GM04503 (cell line): ENCODE results near the gene EFNA2.

Experiments
- DNase-seq: peaks from one replicate; pipeline ENCODE4 v3.0.0-alpha.2; 2012; ENCODE audit warnings: low read depth

The EFNA2 gene

DNA sequence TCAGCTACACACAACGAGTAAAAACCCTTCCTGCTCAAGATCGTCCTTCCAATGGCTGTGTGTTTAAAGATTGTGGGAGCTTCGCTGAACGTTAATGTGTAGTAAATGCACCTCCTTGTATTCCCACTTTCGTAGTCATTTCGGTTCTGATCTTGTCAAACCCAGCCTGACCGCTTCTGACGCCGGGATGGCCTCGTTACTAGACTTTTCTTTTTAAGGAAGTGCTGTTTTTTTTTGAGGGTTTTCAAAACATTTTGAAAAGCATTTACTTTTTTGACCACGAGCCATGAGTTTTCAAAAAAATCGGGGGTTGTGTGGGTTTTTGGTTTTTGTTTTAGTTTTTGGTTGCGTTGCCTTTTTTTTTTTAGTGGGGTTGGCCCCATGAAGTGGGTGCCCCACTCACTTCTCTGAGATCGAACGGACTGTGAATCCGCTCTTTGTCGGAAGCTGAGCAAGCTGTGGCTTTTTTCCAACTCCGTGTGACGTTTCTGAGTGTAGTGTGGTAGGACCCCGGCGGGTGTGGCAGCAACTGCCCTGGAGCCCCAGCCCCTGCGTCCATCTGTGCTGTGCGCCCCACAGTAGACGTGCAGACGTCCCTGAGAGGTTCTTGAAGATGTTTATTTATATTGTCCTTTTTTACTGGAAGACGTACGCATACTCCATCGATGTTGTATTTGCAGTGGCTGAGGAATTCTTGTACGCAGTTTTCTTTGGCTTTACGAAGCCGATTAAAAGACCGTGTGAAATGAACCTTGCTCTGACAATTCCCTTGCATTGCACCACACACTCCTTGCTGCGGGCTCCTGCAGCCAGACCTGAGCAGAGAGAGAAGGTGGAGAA, 13.0 kb upstream of the EFNA2 start:
- DNase-seq, result no peak

DNA sequence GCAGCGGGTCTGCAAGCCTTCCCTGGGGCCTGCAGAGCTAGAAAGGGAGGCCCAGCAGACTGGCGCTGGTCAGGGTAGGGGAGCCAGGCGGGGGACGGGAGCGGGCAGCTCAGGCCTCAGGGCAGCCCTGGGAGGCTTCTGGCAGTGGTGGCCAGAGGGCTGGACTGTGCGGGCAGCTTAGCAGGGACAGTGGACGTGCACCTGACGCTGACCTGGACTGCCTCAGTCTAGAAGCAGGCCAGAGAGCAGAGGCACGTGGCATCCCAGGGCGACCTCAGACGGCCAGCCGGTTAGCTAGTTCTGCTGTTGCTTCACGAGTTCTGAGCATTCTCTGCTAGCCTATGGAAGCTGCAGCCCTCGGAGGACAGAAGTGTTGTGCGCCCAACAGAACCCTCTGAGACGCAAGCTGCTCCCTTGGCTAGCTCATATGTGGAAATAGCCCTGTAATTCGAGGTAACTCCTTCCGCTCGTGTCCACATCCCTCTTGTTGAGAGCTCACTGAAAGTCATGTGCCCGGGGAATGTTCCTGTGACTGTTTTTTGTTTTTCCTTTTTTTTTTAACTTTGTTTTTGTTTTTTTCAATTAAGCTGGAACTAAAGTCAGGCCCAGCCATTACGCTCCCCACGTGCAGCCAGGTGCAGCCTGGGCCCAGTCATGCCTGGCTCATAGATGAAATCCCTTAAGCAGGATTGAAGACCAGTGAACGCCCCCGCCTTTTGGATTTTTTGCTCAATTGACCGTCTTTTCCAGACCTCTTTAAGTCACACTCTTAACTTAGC, 12.2 kb upstream of the EFNA2 start:
- no peak for DNase-seq

DNA sequence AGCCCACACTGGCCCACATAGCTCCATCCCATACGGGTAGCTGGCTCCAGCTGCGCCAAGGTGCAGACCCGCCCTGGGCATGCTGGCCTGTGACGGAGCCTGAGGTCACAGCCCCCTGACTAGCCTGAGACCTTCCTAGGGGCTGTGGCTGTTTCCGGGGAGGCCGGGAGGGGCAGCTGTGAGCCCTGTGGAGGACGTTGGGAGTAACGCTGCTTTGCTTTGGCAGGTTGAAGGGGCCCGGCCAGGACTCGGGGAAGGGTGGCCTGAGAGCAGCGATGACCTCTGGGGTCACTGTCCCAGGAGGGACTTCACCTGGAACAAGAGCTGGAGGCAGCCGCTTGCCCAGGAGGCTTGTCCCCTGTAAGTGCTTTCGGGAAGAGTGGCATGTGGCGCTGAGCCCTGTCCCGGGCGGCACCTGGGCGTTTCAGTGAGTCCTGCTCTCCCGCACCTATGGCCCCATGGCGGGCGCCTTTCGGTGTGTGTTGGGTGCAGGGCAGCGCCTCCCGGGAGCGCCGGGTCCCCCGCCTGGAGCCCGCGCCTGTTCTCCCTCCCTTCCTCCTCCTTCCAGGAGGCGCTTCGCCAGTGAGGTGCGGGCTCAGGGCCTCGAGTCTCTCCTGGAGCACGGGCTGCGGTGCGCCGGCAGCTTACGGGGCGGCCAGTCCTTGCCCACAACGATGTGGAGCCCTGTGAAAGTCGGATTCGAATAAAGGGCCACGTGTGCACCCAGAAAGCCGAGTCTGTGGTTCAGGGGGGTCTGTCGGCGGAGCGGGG, 11.4 kb upstream of the EFNA2 start:
- DNase-seq, result no peak

DNA sequence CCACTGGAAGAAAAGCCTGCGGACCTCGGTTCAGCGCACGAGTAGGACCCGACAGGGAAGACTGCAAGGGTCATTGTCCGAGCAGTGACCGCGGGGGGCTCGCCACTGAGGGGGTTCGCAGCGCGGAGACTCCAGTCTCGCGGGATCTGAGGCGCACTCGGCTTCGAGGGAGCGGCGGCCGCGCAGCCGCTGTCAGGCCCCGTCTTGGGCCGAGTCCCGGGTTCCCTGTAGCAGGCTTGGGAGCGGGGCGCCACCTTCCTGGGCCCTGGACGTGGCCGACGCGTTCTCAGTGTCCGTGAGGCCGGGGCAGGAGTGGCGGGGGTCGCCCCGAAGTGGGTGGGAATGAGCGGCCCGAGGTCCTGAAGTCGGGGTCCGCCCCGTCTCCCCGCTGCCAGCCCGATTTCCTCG, 10.8 kb upstream of the EFNA2 start:
- no peak for DNase-seq

DNA sequence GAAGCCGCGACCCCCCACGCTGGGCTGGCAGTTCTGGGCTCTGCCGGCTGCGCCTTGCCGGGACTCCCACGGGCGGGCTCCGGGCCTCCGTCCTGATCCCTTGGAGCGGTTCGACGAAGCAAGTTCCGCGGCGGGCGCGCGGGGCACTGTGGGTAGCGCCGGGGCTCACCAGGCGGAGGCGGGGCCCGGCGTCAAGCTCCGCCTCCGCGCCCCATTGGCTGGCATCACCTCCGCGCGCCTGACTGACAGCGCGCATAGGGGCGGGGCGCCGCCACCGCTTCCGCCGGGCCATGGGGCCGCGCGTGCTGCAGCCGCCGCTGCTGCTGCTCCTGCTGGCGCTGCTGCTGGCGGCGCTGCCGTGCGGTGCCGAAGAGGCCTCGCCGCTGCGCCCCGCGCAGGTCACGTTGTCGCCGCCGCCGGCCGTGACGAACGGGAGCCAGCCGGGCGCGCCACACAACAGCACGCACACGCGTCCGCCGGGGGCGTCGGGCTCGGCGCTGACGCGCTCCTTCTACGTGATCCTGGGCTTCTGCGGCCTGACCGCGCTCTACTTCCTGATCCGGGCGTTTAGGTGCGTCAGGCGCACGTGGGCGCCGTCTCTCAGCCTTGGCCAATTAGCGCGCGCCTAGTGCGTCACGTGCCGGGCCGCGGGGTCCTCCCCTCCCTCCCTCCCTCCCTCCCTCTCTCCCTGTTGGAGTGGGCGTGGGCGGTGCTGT, 10.3 kb upstream of the EFNA2 start, which contains the start of gene FAM174C:
FAM174C (plus strand) TSS at position 271 of the 716 bp plus-strand sequence; CDS start at position 291, 20 bp downstream.
- no peak for DNase-seq

DNA sequence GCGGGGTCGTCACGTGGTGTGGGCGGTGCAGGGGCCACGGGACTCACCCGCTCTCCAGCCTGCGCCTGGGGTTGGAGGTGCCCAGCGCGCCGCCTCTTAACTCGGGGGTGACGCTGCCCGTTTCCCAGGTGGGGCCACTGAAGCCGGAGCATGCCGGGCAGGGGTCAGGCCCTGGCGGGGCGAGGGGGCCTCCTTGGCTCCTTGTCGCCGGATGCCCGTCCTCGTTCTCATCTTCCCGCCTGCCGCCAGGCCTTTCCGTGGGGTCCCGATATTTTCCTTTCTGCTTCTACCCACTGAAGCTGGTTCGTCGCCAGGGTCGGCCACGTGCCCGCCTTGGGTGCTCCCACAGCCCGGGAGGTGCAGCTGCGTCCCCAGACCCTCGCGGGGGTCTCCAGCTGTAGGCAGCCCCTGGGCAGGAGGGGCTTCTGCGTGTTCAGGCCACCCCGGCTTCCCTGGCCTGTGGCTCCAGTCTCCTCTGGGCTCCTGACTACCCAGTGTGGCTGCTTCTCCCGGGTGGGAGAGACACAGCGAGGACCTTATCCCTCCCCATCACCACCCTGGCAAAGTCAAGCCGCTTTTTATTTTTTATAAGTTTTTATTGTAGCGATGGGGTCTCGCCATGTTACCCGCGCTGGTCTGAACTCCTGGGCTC, 9.6 kb upstream of the EFNA2 start:
- DNase-seq, result no peak

DNA sequence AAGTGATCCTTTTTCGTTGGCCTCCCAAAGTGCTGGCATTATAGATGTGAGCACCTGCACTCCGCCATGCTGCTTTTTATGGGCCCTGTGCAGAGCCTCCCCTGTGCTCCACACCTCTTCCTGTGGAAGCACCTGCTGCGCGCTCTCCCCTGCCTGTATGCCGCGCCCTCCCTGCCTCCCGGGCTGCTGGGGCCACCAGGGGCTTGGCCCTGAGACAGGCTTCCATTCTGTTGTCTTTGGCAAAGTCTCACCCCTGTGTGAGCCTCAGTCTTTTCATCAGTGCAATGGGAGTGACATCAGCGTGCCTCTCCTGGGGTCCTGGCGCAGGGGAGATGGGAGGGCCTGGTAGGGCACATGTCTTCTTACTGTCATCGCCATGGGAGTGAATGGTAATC, 9.0 kb upstream of the EFNA2 start:
- DNase-seq, result no peak

DNA sequence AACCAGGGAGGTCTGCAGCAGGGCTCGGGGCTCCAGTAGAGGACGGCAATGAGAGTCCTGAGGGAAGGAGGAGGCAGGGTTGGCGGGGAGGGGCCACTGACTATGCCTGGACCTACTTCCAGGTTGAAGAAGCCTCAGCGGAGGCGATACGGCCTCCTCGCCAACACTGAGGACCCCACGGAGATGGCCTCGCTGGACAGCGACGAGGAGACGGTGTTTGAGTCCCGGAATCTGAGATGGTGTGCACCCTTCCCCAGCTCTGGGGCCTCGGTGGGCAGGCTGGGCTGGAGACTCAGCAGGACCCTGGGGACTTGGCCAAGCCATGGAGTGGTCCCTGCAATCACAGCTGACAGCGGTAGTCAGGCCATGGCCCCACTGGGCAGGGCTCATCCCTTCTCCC, 8.6 kb upstream of the EFNA2 start:
- no peak for DNase-seq

DNA sequence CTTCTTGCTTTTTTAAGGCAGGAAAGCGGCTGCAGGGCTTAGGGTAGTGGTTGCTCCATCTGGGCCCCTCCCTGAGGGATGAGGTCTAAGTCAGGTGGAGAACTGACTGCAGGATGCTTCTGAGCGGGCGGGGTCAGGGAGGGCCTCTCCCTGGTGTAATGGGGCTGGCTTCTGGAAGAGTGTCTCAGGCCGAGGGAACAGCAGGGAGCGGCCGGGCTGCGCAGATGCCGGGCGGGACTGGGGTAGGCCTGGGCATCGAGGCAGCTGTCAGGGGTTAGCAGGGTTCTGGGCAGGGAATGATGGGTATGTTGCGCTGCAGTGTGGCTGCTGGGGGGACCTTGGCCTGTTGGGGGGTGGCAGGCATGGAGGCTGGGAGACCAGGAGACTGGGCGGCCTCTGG, 7.6 kb upstream of the EFNA2 start:
- DNase-seq, result no peak

DNA sequence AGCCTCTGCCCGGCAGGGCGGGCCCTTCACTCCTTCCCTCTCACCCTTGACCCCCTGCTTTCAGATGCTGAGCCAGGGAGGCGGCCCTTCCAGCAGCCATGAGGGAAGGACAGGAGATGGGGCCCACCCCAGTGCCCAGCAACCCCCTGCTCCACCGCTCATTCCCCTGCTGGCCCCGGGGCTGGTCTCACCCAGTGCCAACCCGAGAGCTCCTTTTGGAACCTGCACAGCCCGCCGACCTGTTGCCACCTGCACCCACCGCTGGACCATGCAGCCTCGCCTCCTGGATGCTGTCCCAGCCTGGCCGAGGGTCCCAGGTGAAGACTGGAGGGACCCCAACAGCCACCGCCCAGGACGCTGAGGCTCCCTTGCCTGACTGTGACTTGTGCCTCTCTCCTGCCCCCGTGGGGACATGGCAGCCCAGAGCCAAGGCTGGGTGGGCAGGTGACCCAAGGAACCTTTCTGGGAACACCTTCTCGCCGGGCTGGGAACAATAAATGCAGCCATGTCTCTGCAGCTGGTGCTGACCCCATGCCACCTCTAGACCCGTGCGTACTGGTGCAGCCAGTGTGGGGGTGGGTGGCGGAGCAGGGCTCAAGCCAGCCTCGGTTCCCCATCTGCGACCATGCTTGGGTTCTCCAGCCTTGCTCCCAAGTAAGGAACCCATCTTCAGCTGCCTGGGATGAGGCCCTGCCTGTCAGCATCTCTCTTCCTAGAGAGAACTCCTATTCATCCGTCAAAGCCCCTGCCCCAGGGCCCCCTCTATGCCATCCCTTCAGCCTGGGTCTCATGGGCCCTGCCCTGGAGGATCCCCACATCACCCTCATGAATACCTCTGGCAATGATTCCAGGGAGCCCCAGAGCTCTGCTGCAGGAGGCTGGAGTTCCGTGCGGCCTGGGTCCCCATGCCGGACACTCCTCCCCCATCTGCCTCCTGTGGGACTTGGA, 6.7 kb upstream of the EFNA2 start:
- DNase-seq, result no peak

DNA sequence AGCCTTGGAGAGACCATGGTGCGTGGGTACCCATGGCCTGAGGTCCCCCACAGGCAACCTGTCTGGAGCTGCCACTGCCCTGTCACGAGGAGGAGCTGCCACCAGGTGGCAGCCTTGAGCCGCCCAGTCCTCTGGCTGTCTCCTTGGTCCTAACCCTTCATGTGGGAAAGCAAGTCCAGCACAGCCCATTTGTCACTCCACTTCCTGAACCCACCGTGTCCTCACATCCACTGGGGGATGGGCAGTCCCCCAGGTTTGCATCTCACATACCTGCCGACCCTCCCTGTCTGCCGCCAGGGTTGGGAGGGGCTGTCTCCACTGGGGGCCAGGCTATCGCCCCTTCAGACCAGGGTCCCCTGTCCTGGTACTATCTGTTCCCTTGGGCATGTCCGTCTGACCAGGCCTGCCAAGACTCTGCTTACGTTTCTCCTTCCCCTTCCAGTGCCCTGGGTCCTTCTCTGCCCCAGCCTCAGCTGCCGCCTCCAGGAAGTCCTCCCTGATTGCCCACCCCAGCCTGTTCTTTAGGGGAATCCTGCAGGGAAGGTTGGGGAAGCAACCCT, 5.8 kb upstream of the EFNA2 start:
- DNase-seq, result peak; percentile 23

DNA sequence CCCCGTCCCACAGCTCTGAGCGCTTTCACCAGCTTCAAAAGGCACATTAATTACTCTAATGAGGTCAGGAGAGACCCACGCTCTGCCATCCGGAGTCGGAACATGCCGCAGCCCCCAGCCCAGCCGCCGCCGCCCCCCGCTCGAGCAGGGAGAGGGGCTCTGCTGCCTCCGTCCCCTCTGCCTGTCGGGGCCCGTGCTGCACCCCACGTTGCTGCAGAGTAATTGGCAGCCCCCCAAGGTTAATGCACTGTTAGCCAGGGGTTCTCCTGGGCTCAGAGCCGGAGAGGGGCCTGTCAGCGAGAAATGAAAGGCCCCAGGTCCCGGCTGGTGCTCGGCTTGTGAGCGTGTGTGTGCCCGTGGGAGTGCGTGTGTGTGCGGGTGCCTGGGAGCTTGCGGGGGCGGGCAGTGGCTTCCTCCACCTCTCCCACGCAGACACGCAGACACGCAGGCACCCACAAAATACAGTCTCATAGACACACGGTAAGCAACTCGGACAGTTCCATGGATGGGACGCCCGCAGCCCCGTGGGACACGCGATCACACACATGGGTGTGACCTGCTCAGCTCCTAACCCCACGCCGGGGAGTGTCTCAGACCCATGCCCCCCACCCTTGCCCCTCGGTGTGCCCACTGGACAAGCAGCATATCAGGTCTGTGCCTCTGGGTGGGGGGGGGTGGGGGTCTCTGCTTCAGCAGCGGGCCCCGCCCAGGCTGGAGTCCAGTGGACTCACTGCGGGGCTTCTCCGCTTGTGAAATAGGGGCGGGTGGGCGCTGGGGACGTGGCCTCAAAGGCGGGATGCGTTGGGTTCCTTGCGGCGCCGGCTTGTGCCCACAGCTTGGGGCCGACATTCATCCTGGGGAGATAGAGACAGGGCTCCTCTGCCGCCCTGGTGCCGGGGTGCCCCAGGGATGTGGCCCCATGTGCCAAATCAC, 4.8 kb upstream of the EFNA2 start:
- DNase-seq, result no peak

DNA sequence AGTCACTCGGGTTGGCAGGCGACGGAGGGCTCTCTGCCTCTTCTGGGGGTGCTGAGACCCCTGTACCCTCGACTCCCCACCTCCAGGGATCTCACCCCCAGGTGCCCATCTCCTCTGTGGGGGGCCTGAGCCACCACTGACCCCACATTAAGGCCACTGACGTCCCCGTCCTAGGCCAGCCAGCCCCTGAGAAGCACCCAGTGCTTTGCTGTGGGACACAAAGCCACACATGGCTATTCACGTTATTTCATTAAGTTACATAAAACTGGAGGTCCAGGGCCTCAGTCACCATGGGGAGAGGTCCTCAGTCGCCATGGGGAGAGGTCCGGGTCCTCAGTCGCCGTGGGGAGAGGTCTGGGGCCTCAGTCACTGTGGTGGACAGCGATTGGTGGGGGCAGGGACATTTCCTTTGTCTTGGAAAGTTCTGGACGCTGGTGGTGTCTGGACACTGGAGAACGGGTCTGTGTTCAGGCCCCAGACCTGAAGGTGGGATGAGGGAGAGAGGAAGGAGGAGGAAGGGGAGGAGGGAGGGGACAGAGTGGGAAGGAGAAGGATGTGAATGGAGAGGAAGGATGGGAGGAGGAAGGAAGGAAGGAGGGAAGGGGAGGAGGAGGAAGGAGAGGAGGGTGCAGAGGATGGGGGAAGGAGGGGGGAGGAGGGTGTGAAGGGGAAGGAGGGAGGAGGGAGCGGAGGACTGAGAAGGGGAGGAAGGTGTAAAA, 3.9 kb upstream of the EFNA2 start:
- DNase-seq, result no peak

DNA sequence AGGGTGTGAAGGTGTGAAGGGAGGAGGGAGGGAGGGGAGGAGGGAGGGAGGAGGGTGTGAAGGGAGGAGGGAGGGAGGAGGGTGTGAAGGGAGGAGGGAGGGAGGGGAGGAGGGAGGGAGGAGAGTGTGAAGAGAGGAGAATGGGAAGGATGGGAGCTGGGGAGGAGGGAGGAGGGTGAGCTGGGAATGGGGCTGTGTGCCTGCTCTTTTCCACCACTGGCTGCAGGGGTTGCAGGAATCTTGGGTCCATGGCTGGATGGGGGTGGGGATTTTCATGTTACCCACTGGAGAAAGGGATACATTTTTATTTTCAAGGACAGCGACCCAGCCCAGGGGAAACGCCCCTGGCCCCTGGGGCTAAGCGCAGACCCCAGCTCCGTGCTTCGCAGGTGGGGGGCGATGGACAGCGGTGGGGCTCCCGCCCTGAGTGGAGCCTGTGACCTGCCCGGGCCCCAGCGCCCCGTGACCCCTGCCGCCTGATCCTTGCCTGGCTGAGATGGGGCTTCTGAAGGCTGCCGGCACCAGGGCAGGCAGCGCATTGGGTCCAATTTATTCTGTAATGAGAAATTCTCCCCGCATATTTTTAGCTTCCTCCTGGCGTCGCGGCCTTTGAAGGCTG, 3.0 kb upstream of the EFNA2 start:
- no peak for DNase-seq

DNA sequence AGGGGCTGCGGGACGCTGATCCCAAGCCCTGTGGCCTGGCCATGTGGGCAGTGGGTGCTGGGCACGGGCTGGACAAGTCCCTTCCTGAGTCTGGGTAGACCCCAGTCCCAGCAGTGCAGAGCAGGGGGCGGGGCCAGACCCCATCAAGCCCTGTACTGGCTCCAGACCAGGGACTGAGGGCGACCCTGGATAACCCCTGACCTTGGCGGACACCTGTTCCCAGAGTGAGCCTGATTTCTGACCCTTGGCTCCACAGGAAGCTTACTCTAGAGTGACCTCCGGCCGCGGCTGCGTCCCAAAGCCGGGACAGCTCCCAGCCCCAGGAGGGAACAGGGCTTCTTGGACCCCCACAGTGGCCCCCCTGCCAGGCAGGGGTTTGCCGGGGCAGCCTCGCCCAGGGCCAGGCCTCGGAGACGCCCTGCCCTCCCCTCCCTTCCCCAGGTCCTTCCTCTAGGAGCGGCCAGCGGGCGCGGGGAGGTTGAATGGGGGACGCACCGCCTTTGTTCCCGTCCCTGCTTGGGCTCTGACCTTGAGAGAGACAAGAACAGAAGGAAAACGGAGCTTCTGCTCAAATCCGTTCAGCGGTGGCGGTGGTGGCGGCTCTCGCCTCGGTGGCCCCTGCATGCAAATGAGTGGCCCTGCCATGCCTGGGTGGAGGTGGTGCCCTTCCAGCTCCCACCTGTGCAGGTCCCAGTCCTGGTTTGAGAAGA, 2.3 kb upstream of the EFNA2 start:
- no peak for DNase-seq

DNA sequence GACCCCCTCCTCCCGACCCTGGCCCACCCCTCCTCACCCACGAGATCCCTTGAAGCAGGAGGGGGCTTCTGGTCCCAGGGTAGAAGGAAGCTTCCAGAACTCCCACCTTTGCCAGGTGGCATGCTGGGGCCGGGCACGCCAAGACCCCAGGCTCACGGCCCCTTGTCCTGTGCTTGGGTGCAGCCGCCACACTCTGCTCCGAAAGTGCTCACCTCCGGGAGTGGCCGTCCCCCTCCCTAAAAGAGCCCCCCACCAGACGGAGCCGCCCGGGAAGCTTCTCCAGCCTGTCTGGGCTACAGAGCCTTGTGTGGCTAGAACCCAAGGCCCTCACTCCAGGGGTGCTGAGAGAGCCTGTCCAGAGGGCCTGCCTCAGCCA, 1.8 kb upstream of the EFNA2 start:
- DNase-seq, result no peak
